ENCODE data around the gene ADARB1.

The ADARB1 gene

GRCh38 chr21:45209685-45210284 lies 135.4 kb downstream of the ADARB1 start:
- no peak overlapping the region for H2BK15ac ChIP-seq (ENCODE audit: low read depth, poor library complexity, severe bottlenecking)
- no peak overlapping the region for H2BK5ac ChIP-seq (ENCODE audit: low read depth, low read length, poor library complexity, severe bottlenecking)
- H3K36me3 ChIP-seq (ENCODE audit: control insufficient read depth in 1 of 2, insufficient read depth in 2 of 2, low read depth in 1 of 2, low read length in 2 of 2), result peaks cover 5 to 19% of the 10 kb centered on the region in 2 experiments
- H2BK12ac ChIP-seq (ENCODE audit: low read length in 2 of 2), result peak overlapping the region in 1 of 2 experiments; percentile 32
- H3K4me1 ChIP-seq (ENCODE audit: control insufficient read depth, insufficient read depth, low read depth, low read length), result peaks cover 5% of the 10 kb centered on the region
- no peaks in the 10 kb centered on the region for H3K9me3 ChIP-seq (ENCODE audit: control insufficient read depth, low read length)
- no peak overlapping the region for H3K9ac ChIP-seq (ENCODE audit: low read length)
- H3K4me2 ChIP-seq (ENCODE audit: low read length, poor library complexity, severe bottlenecking), result no peak overlapping the region
- H3K79me1 ChIP-seq (replicated peaks; ENCODE audit: low read length, poor library complexity, severe bottlenecking), result no peaks in the 10 kb centered on the region
- no peak overlapping the region for H3K27ac ChIP-seq (ENCODE audit: low read length, poor library complexity, severe bottlenecking)
- H3K4me3 ChIP-seq (ENCODE audit: insufficient read depth in 1 of 2, low read depth in 1 of 2, low read length in 2 of 2), result no peak overlapping the region
- H3K4ac ChIP-seq (ENCODE audit: low read depth in 1 of 2, low read length in 2 of 2), result peak overlapping the region; percentile 21 to 24
- H4K91ac ChIP-seq (ENCODE audit: low read length), result no peak overlapping the region
- H3K14ac ChIP-seq (ENCODE audit: low read length in 2 of 2), result no peak overlapping the region
- H2BK120ac ChIP-seq (ENCODE audit: low read depth, low read length), result no peak overlapping the region
- 92% methylated on average over 8 of the region's 8 CpGs for WGBS
- peak overlapping the region in 1 of 2 experiments; percentile 9 for H3K18ac ChIP-seq (ENCODE audit: low read depth in 1 of 2, low read length in 2 of 2)
- H4K8ac ChIP-seq (ENCODE audit: low read length), result peak overlapping the region; percentile 45
- no peak for DNase-seq
- H2AK5ac ChIP-seq (ENCODE audit: low read length, severe bottlenecking), result no peak overlapping the region
- H2AFZ ChIP-seq (ENCODE audit: low read depth, low read length), result no peak overlapping the region
- no peaks in the 10 kb centered on the region for H3K27me3 ChIP-seq (ENCODE audit: control insufficient read depth in 1 of 2, insufficient read depth in 1 of 2, low read length in 2 of 2)
- H3K23ac ChIP-seq (ENCODE audit: low read length in 2 of 2), result no peak overlapping the region

- Histone ChIP-seq H2BK15ac (ENCODE audit: low read depth, poor library complexity, severe bottlenecking) (no peak overlapping the region), H2BK120ac (ENCODE audit: low read depth, low read length) (no peak overlapping the region), H4K91ac (ENCODE audit: low read length) (no peak overlapping the region), H3K27me3 (ENCODE audit: control insufficient read depth in 1 of 2, insufficient read depth in 1 of 2, low read length in 2 of 2) (no peaks in the 10 kb centered on the region), H2BK5ac (ENCODE audit: low read depth, low read length, poor library complexity, severe bottlenecking) (no peak overlapping the region), H4K8ac (ENCODE audit: low read length) (no peak overlapping the region), H3K18ac (ENCODE audit: low read depth in 1 of 2, low read length in 2 of 2) (no peak overlapping the region), H3K9ac (ENCODE audit: low read length) (no peak overlapping the region), H3K9me3 (ENCODE audit: control insufficient read depth, low read length) (no peaks in the 10 kb centered on the region), H3K36me3 (ENCODE audit: control insufficient read depth in 1 of 2, insufficient read depth in 2 of 2, low read depth in 1 of 2, low read length in 2 of 2) (peaks cover 4 to 16% of the 10 kb centered on the region in 2 experiments), H3K79me1 (replicated peaks; ENCODE audit: low read length, poor library complexity, severe bottlenecking) (no peaks in the 10 kb centered on the region), H3K4me1 (ENCODE audit: control insufficient read depth, insufficient read depth, low read depth, low read length) (peaks cover 5% of the 10 kb centered on the region), H3K4me2 (ENCODE audit: low read length, poor library complexity, severe bottlenecking) (no peak overlapping the region), H2AFZ (ENCODE audit: low read depth, low read length) (no peak overlapping the region), H3K14ac (ENCODE audit: low read length in 2 of 2) (peak overlapping the region in 1 of 2 experiments; percentile 51), H3K4ac (ENCODE audit: low read depth in 1 of 2, low read length in 2 of 2) (no peak overlapping the region), H3K4me3 (ENCODE audit: insufficient read depth in 1 of 2, low read depth in 1 of 2, low read length in 2 of 2) (no peak overlapping the region), H2BK12ac (ENCODE audit: low read length in 2 of 2) (peak overlapping the region; percentile 25 to 35), H3K27ac (ENCODE audit: low read length, poor library complexity, severe bottlenecking) (no peak overlapping the region), H3K23ac (ENCODE audit: low read length in 2 of 2) (no peak overlapping the region), H2AK5ac (ENCODE audit: low read length, severe bottlenecking) (no peak overlapping the region)
- DNase-seq, result no peak
- 95% methylated on average over 12 of the region's 12 CpGs for WGBS
Observed at GRCh38 chr21:45210461-45210983, 136.1 kb downstream of the ADARB1 start.

GRCh38 chr21:45211661-45212060 lies 137.3 kb downstream of the ADARB1 start:
- no peak overlapping the region for H3K4me3 ChIP-seq (ENCODE audit: insufficient read depth in 1 of 2, low read depth in 1 of 2, low read length in 2 of 2)
- H3K4ac ChIP-seq (ENCODE audit: low read depth in 1 of 2, low read length in 2 of 2), result no peak overlapping the region
- H3K4me2 ChIP-seq (ENCODE audit: low read length, poor library complexity, severe bottlenecking), result no peak overlapping the region
- no peak overlapping the region for H3K23ac ChIP-seq (ENCODE audit: low read length in 2 of 2)
- no peak overlapping the region for H3K27ac ChIP-seq (ENCODE audit: low read length, poor library complexity, severe bottlenecking)
- no peak overlapping the region for H3K9ac ChIP-seq (ENCODE audit: low read length)
- H2BK12ac ChIP-seq (ENCODE audit: low read length in 2 of 2), result no peak overlapping the region
- no peak overlapping the region for H2BK120ac ChIP-seq (ENCODE audit: low read depth, low read length)
- H3K79me1 ChIP-seq (replicated peaks; ENCODE audit: low read length, poor library complexity, severe bottlenecking), result no peaks in the 10 kb centered on the region
- H2AFZ ChIP-seq (ENCODE audit: low read depth, low read length), result no peak overlapping the region
- no peaks in the 10 kb centered on the region for H3K27me3 ChIP-seq (ENCODE audit: control insufficient read depth in 1 of 2, insufficient read depth in 1 of 2, low read length in 2 of 2)
- peaks cover 4 to 16% of the 10 kb centered on the region in 2 experiments for H3K36me3 ChIP-seq (ENCODE audit: control insufficient read depth in 1 of 2, insufficient read depth in 2 of 2, low read depth in 1 of 2, low read length in 2 of 2)
- H2BK5ac ChIP-seq (ENCODE audit: low read depth, low read length, poor library complexity, severe bottlenecking), result no peak overlapping the region
- no peak overlapping the region for H3K14ac ChIP-seq (ENCODE audit: low read length in 2 of 2)
- no peak overlapping the region for H4K8ac ChIP-seq (ENCODE audit: low read length)
- 55% methylated on average over 8 of the region's 9 CpGs for WGBS
- no peak overlapping the region for H2AK5ac ChIP-seq (ENCODE audit: low read length, severe bottlenecking)
- no peak overlapping the region for H3K18ac ChIP-seq (ENCODE audit: low read depth in 1 of 2, low read length in 2 of 2)
- H3K4me1 ChIP-seq (ENCODE audit: control insufficient read depth, insufficient read depth, low read depth, low read length), result peaks cover 5% of the 10 kb centered on the region
- peaks cover 5% of the 10 kb centered on the region for H3K9me3 ChIP-seq (ENCODE audit: control insufficient read depth, low read length)
- no peak overlapping the region for H2BK15ac ChIP-seq (ENCODE audit: low read depth, poor library complexity, severe bottlenecking)
- peak; percentile 41 for DNase-seq
- H4K91ac ChIP-seq (ENCODE audit: low read length), result no peak overlapping the region

GRCh38 chr21:45213392-45213791 lies 139.0 kb downstream of the ADARB1 start:
- WGBS, result 78% methylated on average over 1 of the region's 2 CpGs
- H3K23ac ChIP-seq (ENCODE audit: low read length in 2 of 2), result no peak overlapping the region
- no peaks in the 10 kb centered on the region for H3K27me3 ChIP-seq (ENCODE audit: control insufficient read depth in 1 of 2, insufficient read depth in 1 of 2, low read length in 2 of 2)

More at GRCh38 chr21:45213392-45213791, 139.0 kb downstream of the ADARB1 start:
- Histone ChIP-seq H3K9ac (ENCODE audit: low read length) (no peak overlapping the region), H3K18ac (ENCODE audit: low read depth in 1 of 2, low read length in 2 of 2) (no peak overlapping the region), H4K8ac (ENCODE audit: low read length) (no peak overlapping the region), H3K36me3 (ENCODE audit: control insufficient read depth in 1 of 2, insufficient read depth in 2 of 2, low read depth in 1 of 2, low read length in 2 of 2) (peaks cover 4 to 16% of the 10 kb centered on the region in 2 experiments), H3K4ac (ENCODE audit: low read depth in 1 of 2, low read length in 2 of 2) (no peak overlapping the region), H4K91ac (ENCODE audit: low read length) (no peak overlapping the region), H2AK5ac (ENCODE audit: low read length, severe bottlenecking) (no peak overlapping the region), H2BK15ac (ENCODE audit: low read depth, poor library complexity, severe bottlenecking) (no peak overlapping the region), H3K4me3 (ENCODE audit: insufficient read depth in 1 of 2, low read depth in 1 of 2, low read length in 2 of 2) (no peak overlapping the region), H3K14ac (ENCODE audit: low read length in 2 of 2) (no peak overlapping the region), H2AFZ (ENCODE audit: low read depth, low read length) (no peak overlapping the region), H3K4me2 (ENCODE audit: low read length, poor library complexity, severe bottlenecking) (no peak overlapping the region), H3K27ac (ENCODE audit: low read length, poor library complexity, severe bottlenecking) (no peak overlapping the region), H2BK120ac (ENCODE audit: low read depth, low read length) (no peak overlapping the region), H3K9me3 (ENCODE audit: control insufficient read depth, low read length) (peaks cover 19% of the 10 kb centered on the region), H2BK5ac (ENCODE audit: low read depth, low read length, poor library complexity, severe bottlenecking) (no peak overlapping the region), H2BK12ac (ENCODE audit: low read length in 2 of 2) (no peak overlapping the region), H3K4me1 (ENCODE audit: control insufficient read depth, insufficient read depth, low read depth, low read length) (peaks cover 4% of the 10 kb centered on the region), H3K79me1 (replicated peaks; ENCODE audit: low read length, poor library complexity, severe bottlenecking) (no peaks in the 10 kb centered on the region)
- no peak for DNase-seq
